Hindlimb muscle (tissue), 1 donor: ENCODE data around the gene RNASEH2A. TPM values are rescaled to one million over a fixed set of nuclear protein-coding genes. Genes with fewer than 3 reads are reported as not detected.
"Not testable (repeated sequence)": the region's sequence is repeated elsewhere in the genome, so short reads cannot be mapped to it uniquely, and the experiment has no call there.

ENCODE experiments used
- DNase-seq: peaks from one replicate; pipeline ENCODE4 v3.0.0-alpha.2; 2013
- polyA plus RNA-seq: library from polyadenylated mRNA; unstranded; fragments of 120-200 nt; gene quantifications from one replicate; pipeline ENCODE4 v1.2.1, GENCODE V29; 2013; ENCODE audit not compliant: insufficient read length

The RNASEH2A gene
- polyA plus RNA-seq, 1 donor, result 21.9 TPM

DNA sequence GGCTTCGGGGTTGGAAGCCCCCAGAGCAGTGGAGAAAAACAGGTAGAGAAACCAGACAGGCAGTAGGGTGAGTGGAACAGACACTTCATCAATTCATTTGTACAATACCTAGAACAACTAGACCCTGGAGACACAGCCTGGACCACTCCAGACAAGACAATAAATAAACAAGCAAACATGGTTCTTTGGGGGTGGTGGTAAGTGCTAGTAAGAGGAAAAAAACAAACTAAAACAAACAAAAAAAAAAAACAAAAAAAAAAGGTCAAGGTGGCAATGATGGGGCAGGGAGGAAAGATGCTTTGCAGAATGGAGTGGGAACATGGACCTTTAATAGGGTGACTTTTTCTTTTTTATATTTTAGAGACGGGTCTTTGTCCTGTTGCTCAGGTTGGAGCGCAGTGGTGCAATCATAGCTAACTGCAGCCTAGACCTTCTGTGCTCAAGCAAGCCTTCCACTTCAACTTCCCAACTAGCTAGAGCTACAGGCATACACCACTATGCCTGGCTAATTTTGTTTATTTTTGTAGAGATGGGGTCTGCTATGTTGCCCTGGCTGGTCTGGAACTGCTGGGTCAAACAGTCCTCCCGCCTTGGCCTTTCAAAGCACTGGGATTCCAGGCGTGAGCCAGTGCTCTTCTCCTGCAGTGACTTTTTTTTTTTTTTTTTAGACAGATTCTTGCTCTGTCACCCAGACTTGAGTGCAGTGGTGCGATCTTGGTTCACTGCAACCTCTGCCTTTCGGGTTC lies 12.0 kb upstream of the RNASEH2A start:
- no peak for DNase-seq

DNA sequence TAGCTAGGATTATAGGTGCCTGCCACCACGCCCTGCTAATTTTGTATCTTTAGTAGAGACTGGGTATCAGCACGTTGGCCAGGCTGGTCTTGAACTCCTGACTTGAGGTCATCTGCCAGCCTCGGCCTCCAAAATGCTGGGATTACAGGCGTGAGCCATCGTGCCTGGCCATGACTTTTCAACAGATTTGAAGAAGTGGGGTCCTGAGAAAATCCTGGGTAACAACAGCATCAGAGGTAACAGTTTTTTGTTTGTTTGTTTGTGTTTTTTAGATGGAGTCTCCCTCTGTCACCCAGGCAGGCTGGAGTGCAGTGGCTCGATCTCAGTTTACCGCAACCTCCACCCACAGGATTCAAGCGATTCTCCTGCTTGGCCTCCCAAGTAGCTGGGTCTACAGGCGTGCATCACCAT lies 11.4 kb upstream of the RNASEH2A start:
- DNase-seq, result no peak

- DNase-seq, result peak; percentile 85
These were observed 10.0 kb upstream of the RNASEH2A start for GRCh38 chr19:12796146-12797071.

GRCh38 chr19:12797141-12797587 lies 9.2 kb upstream of the RNASEH2A start:
- no peak for DNase-seq

GRCh38 chr19:12797607-12798006 lies 8.8 kb upstream of the RNASEH2A start:
- DNase-seq, result not testable (repeated sequence)

DNA sequence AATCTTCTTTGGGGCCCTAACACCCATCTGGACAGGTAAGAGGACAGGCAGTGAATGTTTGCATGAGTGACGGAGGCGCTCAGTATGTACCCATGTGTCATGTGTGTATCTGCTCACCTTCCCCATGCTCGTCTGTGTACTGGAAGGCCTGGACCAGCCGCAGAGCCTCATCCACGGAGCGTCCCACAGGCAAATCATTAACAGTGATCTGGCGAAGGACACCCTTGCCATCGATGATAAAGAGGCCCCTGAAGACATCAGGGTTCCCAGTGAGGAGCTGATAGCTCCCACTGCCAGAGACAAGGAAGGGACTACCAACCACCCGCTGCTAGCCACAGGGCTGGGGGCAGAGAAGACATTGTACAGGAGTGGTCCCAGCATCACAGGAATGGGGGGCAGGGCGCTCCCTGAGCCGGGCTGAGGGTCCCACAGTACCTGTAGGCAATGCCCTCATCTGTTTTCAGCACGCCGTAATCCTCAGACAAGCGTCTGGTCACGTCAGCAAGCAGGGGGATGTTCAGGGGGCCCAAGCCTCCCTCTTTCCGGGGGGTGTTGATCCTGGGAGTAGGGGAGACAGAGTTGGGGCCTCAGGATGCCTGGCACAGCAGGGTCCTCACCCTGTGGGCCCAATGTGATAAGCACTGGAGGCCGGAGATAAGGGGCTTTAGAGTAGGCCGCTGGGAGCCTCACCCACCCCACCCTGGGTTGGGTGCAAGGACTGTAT lies 6.5 kb upstream of the RNASEH2A start:
- DNase-seq, result no peak

DNA sequence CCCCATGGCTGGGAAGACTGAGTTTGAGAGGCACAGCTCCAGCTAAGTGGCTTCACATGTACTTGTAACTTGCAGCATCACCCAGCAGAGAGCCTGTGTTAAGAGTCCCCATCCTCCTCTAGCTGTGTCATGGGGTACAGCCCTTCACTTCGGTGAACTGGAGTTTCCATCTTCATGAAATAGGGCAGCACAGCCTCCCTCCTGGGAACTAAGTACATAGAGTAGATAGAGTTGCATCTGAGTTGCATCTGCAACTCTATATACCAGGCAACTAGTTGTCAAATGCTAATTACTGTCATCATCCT lies 6.0 kb upstream of the RNASEH2A start:
- no peak for DNase-seq

DNA sequence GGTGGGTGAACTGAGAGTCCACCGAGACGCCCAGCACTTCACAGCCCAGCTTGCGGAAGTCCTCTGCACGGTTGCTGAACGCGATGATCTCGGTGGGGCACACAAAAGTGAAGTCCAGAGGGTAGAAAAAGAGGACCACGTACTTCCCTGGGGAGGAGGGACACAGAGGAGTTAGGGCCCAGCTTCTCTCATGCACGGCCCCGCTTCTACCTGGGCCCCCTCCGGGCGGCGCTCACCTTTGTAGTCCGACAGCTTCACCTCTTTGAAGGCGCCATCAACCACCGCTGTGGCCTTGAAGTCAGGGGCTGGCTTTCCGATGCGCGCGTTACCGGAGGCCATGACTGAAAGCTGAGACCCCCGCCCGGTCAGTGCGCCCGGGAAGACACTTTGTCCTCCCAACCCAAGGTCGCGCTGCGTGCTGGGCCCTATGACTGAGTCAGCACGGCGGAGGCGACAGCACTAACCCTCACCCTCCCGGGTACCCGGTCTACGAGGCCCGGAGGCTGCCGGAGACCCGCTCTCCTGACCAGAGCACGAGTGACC lies 5.4 kb upstream of the RNASEH2A start:
- no peak for DNase-seq

GRCh38 chr19:12801466-12802266 lies 4.7 kb upstream of the RNASEH2A start, which contains the start of the genes PRDX2 and THSD8:
Gene PRDX2 (minus strand): TSS chr19:12801800. CDS start chr19:12801261, 539 bp downstream.
Gene THSD8 (plus strand): TSS chr19:12802069. CDS start chr19:12802072, 3 bp downstream.
- DNase-seq, result peak; percentile 85

GRCh38 chr19:12802267-12803106 lies 3.9 kb upstream of the RNASEH2A start:
- DNase-seq, result no peak

GRCh38 chr19:12804051-12804450 lies 2.3 kb upstream of the RNASEH2A start:
- DNase-seq, result no peak

- DNase-seq, result no peak
These were observed 8.7 kb downstream of the RNASEH2A start for GRCh38 chr19:12815088-12815487.

GRCh38 chr19:12817188-12817587 lies 10.8 kb downstream of the RNASEH2A start:
- DNase-seq, result not testable (repeated sequence)

- DNase-seq, result not testable (repeated sequence)
These were observed 11.4 kb downstream of the RNASEH2A start for GRCh38 chr19:12817810-12818209.

GRCh38 chr19:12821761-12822160 lies 15.4 kb downstream of the RNASEH2A start:
- no peak for DNase-seq

- DNase-seq, result no peak
These were observed 19.1 kb downstream of the RNASEH2A start for GRCh38 chr19:12825254-12826131.

GRCh38 chr19:12828494-12828893 lies 22.1 kb downstream of the RNASEH2A start:
- DNase-seq, result no peak

- DNase-seq, result no peak
These were observed 27.0 kb downstream of the RNASEH2A start for GRCh38 chr19:12833418-12833737.

DNA sequence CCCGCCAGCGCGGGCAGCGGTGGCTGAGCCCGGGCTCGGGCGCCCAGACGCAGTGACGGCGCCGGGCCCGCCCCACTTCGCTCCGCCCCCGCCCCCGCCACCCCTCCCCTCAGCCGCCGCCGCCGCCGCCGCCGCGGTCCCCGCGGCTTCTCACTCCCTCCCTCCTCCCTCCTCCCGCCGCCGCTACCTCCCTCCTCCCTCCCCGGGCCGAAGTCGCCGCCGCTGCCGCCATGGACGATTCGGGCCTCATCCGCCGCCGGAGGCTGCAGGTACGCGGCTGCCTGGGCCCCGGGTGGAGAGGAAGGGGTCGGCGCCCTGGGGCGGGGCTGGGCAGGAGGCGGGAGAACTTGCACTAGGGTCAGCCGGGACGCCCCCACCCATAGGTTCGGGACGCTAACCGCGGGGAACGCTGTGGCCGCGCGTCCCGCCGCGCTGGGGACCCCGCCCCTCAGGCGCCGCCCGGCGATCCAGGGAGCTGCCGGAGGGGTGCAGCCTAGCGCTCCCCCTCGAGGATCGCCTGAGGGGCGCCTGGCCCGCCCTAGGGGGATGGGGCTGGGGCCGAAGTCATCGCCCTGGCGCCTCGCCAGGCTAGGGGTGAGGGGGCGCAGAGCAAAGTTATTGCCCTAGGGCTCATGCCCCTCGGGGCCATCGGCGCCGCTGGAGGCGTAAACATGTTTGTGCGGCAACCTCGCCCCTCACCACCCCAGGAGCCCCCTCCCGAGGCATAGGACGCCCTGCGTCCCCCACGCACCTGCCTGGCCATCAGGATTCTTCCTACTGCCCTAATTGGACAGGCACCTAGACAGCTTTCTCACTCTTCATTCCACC lies 27.6 kb downstream of the RNASEH2A start:
- no peak for DNase-seq
